GM21786 (cell line): ENCODE results near the gene PYCR2.

Source experiments
- ATAC-seq: cut with Tn5 transposase; IDR thresholded peaks from one replicate; pipeline ENCODE4 v1.9.1; 2021; ENCODE audit not compliant: unreplicated experiment

Gene PYCR2

DNA sequence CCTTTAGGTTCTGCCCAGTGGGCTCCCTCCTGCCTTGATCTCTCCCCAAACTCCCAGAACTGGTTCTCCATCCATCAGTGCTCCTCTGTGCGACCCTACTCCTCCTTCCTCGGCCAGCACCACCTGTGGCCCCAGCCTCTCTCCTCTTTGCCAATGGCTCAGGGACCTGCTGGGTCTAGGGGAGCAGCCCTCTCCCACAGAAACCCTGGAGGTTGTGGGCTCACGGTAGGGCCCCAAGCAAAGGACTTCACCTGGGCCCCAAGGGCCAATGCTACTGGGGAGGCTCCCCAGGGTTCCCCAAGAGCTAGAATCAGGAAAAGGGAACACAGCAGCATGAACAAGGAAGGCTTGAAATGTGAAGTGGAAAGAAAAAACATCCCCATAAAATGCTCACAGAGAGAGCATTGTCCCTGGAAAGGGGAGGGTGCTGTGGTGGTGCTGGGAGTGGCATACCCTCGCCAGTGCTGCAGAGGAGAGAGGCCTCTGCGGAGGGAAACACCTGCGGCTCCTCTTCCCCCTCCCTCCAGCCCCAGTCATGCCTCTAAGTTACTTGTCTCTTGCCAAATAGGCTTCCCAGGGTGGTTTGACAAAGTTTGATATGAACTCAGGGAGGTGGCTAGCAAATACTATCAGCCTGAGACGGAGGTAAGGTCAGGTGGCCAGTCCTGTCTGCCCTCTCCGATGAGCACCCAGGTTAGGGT lies 44.4 kb downstream of the PYCR2 start:
- no peak for ATAC-seq

DNA sequence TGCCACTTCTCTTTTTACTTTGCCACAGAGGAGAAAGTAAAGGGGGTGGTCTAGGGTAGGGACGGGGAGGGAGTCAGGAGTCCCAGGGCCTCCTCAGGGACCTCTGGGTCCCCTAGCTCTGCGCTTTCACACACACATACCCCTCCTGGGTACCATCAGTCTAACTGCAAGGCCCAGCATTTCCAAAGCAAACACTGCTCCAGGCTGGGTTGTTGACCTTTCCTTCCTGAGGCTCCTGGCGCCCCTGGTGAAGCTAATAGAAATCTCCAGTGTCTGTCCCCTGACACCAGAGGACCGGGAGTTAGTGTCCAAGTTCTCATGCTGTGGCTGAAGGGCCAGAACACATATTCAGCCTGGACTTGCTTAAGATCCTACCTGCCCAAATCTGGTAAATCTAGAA lies 45.8 kb downstream of the PYCR2 start:
- ATAC-seq: no peak

DNA sequence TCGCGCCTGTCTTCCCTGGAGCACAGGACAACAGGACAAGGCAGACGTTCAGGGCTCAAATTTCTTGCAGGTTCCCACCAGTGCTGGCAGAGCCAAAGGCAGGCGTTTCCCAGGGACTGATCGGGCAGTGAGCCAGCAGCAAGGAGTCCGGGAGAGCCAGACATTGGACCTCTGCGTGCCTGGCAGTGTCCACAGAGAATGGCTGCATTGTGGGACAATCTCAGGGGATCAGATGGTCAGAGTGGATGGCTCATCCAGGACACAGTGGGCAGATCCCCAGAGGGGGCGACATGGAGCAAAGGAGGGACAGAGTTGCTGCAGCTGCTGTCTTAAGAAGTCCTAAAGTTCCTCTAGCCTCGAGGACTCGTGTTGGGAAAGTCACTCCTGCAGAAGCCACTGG lies 46.5 kb downstream of the PYCR2 start:
- no peak for ATAC-seq

DNA sequence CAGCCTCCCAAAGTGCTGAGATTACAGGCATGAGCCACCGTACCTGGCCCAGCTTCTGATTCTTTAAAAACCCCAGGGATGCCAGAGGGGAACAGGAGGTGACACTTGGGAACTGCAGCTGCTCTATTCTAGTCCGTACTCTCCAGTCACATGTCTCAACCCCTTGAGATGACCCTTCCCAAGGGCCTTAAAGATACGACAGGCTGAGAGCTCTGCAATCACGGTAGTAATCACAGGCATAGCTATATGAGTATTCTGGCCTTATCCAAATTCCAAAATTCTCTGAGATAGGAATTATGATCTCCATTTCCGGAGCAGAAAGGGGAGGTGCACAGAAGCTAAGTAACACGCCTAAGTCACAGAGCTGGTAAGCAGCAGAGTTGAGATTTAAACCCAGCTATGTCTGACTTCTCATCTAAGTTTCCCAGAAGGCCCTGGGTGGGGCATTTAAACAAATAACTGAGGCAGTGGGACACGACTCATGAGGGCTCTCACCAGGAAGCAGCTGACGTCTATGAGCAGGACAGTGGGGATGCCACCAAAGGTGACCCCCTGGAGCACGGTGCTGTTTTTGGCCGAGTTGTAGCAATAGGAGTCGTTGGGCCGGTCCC lies 47.0 kb downstream of the PYCR2 start:
- ATAC-seq: no peak

DNA sequence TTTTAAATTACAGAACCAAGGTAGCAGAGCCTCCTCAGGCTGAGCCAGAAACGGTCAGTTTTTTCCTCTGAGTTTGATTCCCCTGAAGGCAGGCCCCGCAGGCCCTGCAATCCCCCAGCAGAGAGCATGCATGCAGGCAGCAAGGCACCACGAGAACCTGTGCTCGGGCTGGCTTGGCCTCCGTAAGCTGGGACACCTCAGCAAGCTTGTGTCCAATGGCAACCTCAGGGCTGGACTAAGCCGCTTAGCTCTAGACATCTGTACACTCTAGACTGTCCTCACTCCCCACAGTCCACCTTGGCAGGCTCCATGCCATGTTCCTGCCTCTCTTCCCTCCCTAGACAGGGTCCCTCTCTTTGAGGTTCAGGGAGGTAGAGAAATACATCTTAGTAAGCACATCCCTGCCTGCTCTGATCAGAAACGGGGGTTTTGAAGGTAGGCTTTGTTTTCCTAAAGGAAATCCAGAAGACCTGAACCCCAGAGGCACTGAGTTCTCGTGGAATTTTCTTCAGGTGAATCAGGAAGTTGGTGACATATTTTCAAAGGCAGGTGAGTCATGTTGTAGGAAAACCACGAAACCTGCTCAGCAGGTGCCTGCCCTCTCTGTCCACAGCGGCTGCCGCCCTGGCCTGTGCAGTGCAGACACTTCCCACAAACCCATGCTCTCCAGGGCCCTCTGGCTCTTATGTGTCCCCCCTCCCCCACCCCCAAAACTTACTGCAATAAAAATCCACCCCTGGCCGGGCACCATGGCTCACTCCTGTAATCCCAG lies 48.8 kb downstream of the PYCR2 start:
- ATAC-seq: no peak

DNA sequence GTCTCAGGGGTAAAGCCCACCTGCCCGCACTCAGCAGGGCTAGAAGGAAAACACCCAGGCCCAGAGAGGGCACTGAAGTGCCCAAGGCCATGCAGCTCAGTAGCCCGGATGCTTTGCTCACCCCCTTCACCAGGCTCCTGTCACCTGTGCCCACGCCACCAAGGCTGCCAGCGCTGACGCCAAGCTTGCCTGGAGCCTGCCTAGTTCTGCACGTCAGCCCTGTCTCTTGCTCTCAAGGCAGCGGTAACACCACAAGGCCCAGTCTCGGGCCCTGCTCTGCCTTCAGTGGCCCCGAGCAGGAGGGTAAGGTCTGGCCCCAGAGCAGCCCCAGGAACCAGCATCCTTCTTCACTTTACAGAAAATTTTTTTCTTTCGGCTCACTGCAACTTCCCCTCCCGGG lies 49.6 kb downstream of the PYCR2 start:
- ATAC-seq: no peak

DNA sequence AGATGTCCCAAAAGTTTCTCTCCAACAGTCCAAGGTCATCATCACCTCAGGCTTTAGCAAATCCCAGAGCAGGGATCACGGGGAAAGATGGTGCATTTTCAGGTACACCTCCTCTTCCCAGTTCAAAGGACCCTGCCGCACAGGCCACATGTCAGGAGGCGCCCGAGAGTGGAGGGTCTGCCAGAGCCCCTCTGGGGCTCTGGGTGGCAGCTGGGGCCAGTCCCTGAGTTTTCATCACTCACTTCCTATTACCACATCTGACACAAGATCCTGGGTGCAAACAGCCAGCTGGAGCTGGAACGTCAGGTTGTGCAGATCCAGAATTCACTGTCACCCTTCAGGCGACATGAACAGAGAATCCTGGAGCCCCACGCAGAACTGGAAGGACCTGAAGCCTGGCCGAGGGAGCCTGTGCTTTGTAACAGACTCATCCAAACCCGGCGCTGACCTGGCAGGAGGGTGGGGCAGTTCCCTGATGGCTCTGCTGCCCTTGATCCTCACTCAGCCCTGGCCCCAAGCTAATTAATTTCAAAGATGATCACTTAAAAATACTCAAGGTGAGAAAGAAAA lies 50.7 kb downstream of the PYCR2 start:
- ATAC-seq: no peak

DNA sequence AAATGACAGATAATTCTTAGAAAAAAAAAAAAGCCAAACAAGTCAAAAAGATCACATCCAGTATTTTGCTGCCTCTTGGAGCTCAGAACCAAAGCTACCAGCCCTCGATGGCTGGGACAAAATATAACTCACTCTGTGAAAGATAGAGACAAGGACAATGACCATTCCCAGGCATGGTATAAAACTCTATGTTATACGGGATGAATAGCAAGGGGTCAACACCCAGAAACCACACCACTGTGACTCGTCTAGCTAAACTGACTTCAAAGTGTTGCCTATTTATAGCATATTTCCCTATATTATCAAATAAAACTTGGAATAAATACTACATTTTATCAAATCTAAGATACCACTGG lies 52.0 kb downstream of the PYCR2 start:
- no peak for ATAC-seq

DNA sequence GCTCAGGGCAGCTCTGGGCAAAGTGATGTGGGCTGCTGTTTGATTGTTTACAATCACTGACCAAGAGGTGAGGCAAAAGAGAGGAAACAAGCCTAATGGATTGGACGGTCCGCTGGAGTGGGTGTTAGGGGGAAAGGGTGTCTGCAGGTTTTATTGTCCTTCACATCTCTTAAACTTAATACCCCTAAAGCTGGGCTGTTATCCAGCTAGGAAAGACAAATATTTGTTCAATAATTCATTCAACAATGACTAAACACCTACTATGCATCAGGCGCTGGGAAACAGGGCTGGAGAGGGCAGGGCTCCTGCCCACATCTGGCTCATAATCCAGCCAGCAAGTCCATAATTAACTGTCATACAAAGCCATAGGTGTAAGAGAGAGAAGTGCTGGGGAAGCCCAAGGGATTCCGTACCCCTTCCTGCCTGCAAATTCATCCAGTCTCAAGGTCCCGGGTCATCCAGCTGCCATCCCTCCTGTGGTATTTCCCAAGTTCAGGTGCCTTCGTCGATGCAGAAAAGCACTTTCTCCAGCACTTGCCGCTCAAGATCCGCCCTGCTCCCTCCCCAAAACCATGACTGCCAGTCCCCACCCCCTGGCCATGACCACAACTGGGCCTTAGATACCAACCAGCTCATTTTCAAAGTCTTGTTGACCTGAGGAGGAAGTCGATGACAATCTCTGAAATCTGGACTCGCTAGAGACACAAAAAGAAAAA lies 52.5 kb downstream of the PYCR2 start:
- no peak for ATAC-seq

DNA sequence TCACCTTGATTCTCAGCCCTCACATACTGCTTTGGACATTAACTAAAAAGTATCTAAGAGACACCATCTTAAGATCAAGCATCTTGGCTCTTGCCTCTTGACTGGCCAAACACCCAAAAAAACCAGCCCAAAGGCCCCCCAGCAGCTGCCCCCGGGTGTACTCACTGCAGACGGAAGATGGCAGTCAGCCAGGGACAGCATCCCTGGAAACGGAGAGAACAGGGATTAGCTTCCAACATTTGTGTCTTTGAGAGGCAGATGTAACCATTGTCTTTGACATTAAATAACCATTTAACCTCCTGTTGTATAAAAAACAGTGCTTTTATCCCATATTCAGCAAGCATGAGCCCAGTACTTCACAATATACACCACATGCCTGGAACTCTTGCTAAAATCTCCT lies 53.1 kb downstream of the PYCR2 start:
- no peak for ATAC-seq
